Gastrocnemius medialis (tissue), 4 donors: ENCODE data around the gene ROR2. TPM values are rescaled to one million over a fixed set of nuclear protein-coding genes. Genes with fewer than 3 reads are reported as not detected.

Experiments
- ATAC-seq, 2 donors: fragments of 150-250 bp; one replicate each; pipeline ENCODE4 v1.9.1; 2016
- DNase-seq, 2 donors: peaks; one replicate each; pipeline ENCODE4 v3.0.0-alpha.2; 2019
- H3K27ac ChIP-seq, 4 donors: fragments of 200-600 bp; sonication (generic); 1 replicate in 1 of 4; 2 replicates in 3 of 4; pipeline ENCODE4 v1.5.1; 2016 to 2018; ENCODE audit warnings: mild to moderate bottlenecking in 2 of 4, moderate library complexity in 1 of 4
- H3K27me3 ChIP-seq, 3 donors: fragments of 200-600 bp; sonication (generic) in 2 of 3; 1 replicate in 1 of 3; 2 replicates in 2 of 3; pipeline versions ENCODE4 v1.5.1 to v1.6.0; 2016 to 2019; ENCODE audit warnings: mild to moderate bottlenecking in 1 of 3, moderate library complexity in 1 of 3
- H3K36me3 ChIP-seq, 2 donors: fragments of 200-600 bp; sonication (generic) in 1 of 2; one replicate each; pipeline ENCODE4 v1.5.1; 2017 to 2018
- H3K4me1 ChIP-seq, 2 donors: fragments of 200-600 bp; sonication (generic) in 1 of 2; one replicate each; pipeline ENCODE4 v1.5.1; 2016 to 2017; ENCODE audit warnings: mild to moderate bottlenecking in 2 of 2
- H3K4me3 ChIP-seq, 4 donors: fragments of 200-600 bp; sonication (generic) in 3 of 4; 1 replicate in 1 of 4; 2 replicates in 3 of 4; pipeline ENCODE4 v1.5.1; 2016 to 2019; ENCODE audit warnings: mild to moderate bottlenecking in 2 of 4
- H3K9me3 ChIP-seq, 3 donors: fragments of 200-600 bp; sonication (generic) in 2 of 3; 1 replicate in 1 of 3; 2 replicates in 2 of 3; pipeline ENCODE4 v1.5.1; 2016 to 2019
- CTCF ChIP-seq, 5 experiments: fragments of 450-650 bp in 3 of 5; fragments of 200-600 bp in 2 of 5; sonication (generic) in 2 of 5; IDR thresholded peaks in 4 of 5; conservative IDR thresholded peaks in 1 of 5; 1 replicate in 4 of 5; 2 replicates in 1 of 5; pipeline ENCODE4 v1.5.1; 2016 to 2019; ENCODE audit warnings: antibody characterized with exemption in 5 of 5, mild to moderate bottlenecking in 3 of 5, moderate library complexity in 3 of 5
- POLR2A ChIP-seq, 2 donors: fragments of 450-650 bp; IDR thresholded peaks; one replicate each; pipeline ENCODE4 v1.6.1; 2017; ENCODE audit warnings: antibody characterized with exemption in 2 of 2, mild to moderate bottlenecking in 2 of 2, moderate library complexity in 2 of 2
- in situ Hi-C, 4 donors: fragments of 200-750 bp; cut with MboI; loops; one replicate each; pipeline versions ENCODE4 v1.15.0 to v1.8.0; 2017; ENCODE audit warnings: low sequenced_read_pairs in 4 of 4
- intact Hi-C: fragments of 100-400 bp; cut with DNase I; formaldehyde crosslinking; loops from one replicate; pipeline ENCODE4 v1.15.1; 2023; ENCODE audit warnings: low total_unique reads
- total RNA-seq, 4 donors: library from RNA; depleted of rRNA; stranded (reverse); fragments of >200 nt; gene quantifications; one replicate each; pipeline versions ENCODE4 v1.1.0 to v1.2.3, GENCODE V29; 2016

ROR2 gene
- total RNA-seq, 4 donors from 2014 or later: 0.15 to 1.2 (median 0.61) TPM

GRCh38 chr9:91946653-91947488 is 3.2 kb downstream of the ROR2 start:
- no peaks in the 10 kb centered on the region for H3K36me3 ChIP-seq
- intact Hi-C loops: loop anchor here (5.0 kb wide), 1 partner anchor 170 kb away; no protein-coding TSS in a partner anchor
- in situ Hi-C loops: loop anchor here in 1 of 4 donors (25.0 kb wide), 1 partner anchor 160 kb away; no protein-coding TSS in a partner anchor
- ATAC-seq (no peak), DNase-seq (no peak)
- H3K4me3 ChIP-seq: no peak overlapping the region
- peaks cover 0 to 7% of the 10 kb centered on the region in 2 donors for H3K4me1 ChIP-seq
- no peaks in the 10 kb centered on the region for H3K9me3 ChIP-seq
- no peak for TF ChIP-seq POLR2A (IDR thresholded peaks at IDR 0.05)
- no peak for TF ChIP-seq CTCF (IDR thresholded peaks at IDR 0.05 in 4 of 5, conservative IDR thresholded peaks at IDR 0.05 in 1 of 5)
- H3K27me3 ChIP-seq: peaks cover 38 to 51% (median 47%) of the 10 kb centered on the region in 3 donors
- H3K27ac ChIP-seq: no peak overlapping the region

GRCh38 chr9:91946196-91946595 is 3.8 kb downstream of the ROR2 start:
- TF ChIP-seq CTCF (IDR thresholded peaks at IDR 0.05 in 4 of 5, conservative IDR thresholded peaks at IDR 0.05 in 1 of 5) (no peak), POLR2A (IDR thresholded peaks at IDR 0.05) (no peak)
- ATAC-seq (no peak), DNase-seq (no peak)
- no peaks in the 10 kb centered on the region for H3K9me3 ChIP-seq
- peaks cover 0 to 7% of the 10 kb centered on the region in 2 donors for H3K4me1 ChIP-seq
- peaks cover 33 to 45% (median 40%) of the 10 kb centered on the region in 3 donors for H3K27me3 ChIP-seq
- H3K36me3 ChIP-seq: no peaks in the 10 kb centered on the region
- no peak overlapping the region for H3K4me3 ChIP-seq
- H3K27ac ChIP-seq: no peak overlapping the region
- in situ Hi-C loops (loop anchor here in 1 of 4 donors (25.0 kb wide), 1 partner anchor 159 kb away; no protein-coding TSS in a partner anchor), intact Hi-C loops (loop anchor here (5.0 kb wide), 1 partner anchor 169 kb away; no protein-coding TSS in a partner anchor)

DNA sequence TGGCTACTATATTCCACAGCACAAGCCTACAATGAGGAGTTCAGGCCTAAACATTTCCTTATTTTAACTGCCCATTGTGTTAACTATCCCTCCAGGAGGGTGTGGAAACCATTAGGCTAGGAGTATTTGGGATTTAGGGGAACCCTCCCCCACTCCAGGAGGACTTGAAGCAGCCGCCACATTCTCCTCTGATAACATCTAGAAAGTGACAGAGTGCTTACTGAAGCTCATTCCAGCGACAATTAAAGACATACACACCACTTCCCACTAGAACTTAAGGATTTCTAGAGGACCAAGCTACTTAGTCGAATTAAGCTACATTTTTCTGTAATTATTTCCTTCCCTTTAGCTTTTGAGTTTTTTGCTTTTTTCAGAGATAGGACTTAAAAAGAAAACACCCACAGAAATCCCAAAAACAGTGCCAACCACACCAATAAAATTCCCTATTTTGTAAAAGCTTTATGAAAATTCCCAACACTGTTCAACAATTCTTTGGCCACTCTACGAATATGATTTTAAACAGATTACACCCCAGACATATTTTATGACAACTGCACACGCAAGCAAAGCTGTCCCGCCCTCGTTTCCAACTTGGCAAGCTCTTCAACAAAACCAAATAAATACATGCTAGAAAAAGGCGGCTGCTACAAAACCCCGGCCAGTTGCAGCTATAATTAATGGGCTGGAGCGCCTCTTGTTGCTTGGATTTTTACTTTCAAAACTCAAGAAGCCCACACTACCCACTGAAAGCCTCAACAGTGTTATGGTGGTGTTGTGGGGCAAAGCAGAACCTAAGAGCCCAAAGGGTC is 4.5 kb downstream of the ROR2 start:
- Histone ChIP-seq H3K9me3 (no peaks in the 10 kb centered on the region), H3K36me3 (no peaks in the 10 kb centered on the region), H3K4me1 (peaks cover 0 to 7% of the 10 kb centered on the region in 2 donors), H3K27me3 (peaks cover 26 to 38% (median 34%) of the 10 kb centered on the region in 3 donors), H3K27ac (no peak overlapping the region), H3K4me3 (no peak overlapping the region)
- TF ChIP-seq POLR2A (IDR thresholded peaks at IDR 0.05) (no peak), CTCF (IDR thresholded peaks at IDR 0.05 in 4 of 5, conservative IDR thresholded peaks at IDR 0.05 in 1 of 5) (no peak)
- ATAC-seq (no peak), DNase-seq (no peak)
- in situ Hi-C loops (loop anchor here in 1 of 4 donors (25.0 kb wide), 1 partner anchor 158 kb away; no protein-coding TSS in a partner anchor), intact Hi-C loops (loop anchor here (5.0 kb wide), 1 partner anchor 168 kb away; no protein-coding TSS in a partner anchor)

DNA sequence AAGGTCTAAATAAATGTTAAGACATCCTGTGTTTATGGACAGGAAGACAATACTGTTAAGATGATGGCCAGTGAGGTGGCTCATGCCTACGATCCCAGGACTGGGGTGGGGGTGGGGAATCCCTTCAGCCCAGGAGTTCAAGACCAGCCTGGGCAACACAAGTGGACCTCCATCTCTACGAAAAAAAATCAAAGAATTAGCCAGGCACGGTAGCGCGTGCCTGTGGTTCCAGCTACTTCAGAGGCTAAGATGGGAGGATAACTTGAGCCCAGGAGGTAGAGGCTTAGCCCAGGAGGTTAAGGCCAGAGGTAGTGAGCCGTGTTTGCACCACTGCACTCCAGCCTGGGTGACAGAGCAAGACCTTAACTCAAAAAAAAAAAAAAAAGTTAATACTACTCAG is 5.3 kb downstream of the ROR2 start:
- in situ Hi-C loops (loop anchor here in 1 of 4 donors (25.0 kb wide), 1 partner anchor 157 kb away; no protein-coding TSS in a partner anchor), intact Hi-C loops (loop anchor here (5.0 kb wide), 1 partner anchor 167 kb away; no protein-coding TSS in a partner anchor)
- Histone ChIP-seq H3K27ac (no peak overlapping the region), H3K27me3 (peaks cover 23 to 34% (median 28%) of the 10 kb centered on the region in 3 donors), H3K36me3 (no peaks in the 10 kb centered on the region), H3K9me3 (no peaks in the 10 kb centered on the region), H3K4me1 (peaks cover 0 to 7% of the 10 kb centered on the region in 2 donors), H3K4me3 (no peak overlapping the region)
- DNase-seq (no peak), ATAC-seq (no peak)
- TF ChIP-seq POLR2A (IDR thresholded peaks at IDR 0.05): no peak
- TF ChIP-seq CTCF (IDR thresholded peaks at IDR 0.05 in 4 of 5, conservative IDR thresholded peaks at IDR 0.05 in 1 of 5): no peak
